Peyer's patch (tissue), 4 donors: ENCODE results near the gene INPP1. TPM values are rescaled to one million over a fixed set of nuclear protein-coding genes. Genes with fewer than 3 reads are reported as not detected.

ENCODE experiments used
- DNase-seq, 3 donors: peaks; one replicate each; pipeline ENCODE4 v3.0.0-alpha.2; 2017 to 2019
- H3K27ac ChIP-seq, 4 donors: fragments of 200-600 bp; sonication (generic); one replicate each; pipeline ENCODE4 v1.5.1; 2016 to 2019
- H3K27me3 ChIP-seq, 2 donors: fragments of 200-600 bp; sonication (generic); one replicate each; pipeline ENCODE4 v1.5.1; 2019
- H3K36me3 ChIP-seq, 3 donors: fragments of 200-600 bp; sonication (generic); one replicate each; pipeline ENCODE4 v1.5.1; 2016 to 2019
- H3K4me1 ChIP-seq, 4 donors: fragments of 200-600 bp; sonication (generic); one replicate each; pipeline ENCODE4 v1.5.1; 2016 to 2019
- H3K4me3 ChIP-seq, 4 donors: fragments of 200-600 bp; sonication (generic); 1 replicate in 3 of 4; 2 replicates in 1 of 4; pipeline ENCODE4 v1.5.1; 2016 to 2019; ENCODE audit warnings: mild to moderate bottlenecking in 1 of 4
- H3K9me3 ChIP-seq, 4 donors: fragments of 200-600 bp; sonication (generic); one replicate each; pipeline ENCODE4 v1.5.1; 2016 to 2019; ENCODE audit warnings: mild to moderate bottlenecking in 1 of 4
- CTCF ChIP-seq, 6 experiments: fragments of 450-650 bp in 4 of 6; fragments of 200-600 bp in 2 of 6; sonication (generic) in 1 of 6; IDR thresholded peaks; one replicate each; pipeline ENCODE4 v1.5.1; 2017 to 2019; ENCODE audit warnings: antibody characterized with exemption in 6 of 6, mild to moderate bottlenecking in 3 of 6, moderate library complexity in 1 of 6
- POLR2A ChIP-seq, 2 donors: fragments of 450-650 bp; IDR thresholded peaks; one replicate each; pipeline ENCODE4 v1.5.1; 2017; ENCODE audit warnings: antibody characterized with exemption in 2 of 2, mild to moderate bottlenecking in 2 of 2, moderate library complexity in 2 of 2
- total RNA-seq, 4 donors: library from RNA; depleted of rRNA; stranded (reverse); fragments of >200 nt; gene quantifications; one replicate each; pipeline ENCODE4 v1.1.0, GENCODE V29; 2016

Gene INPP1
- total RNA-seq, 4 donors from 2014 or later = 10.7 to 37.9 (median 32.1) TPM

- no peak for DNase-seq
Measured at GRCh38 chr2:190327867-190328572, 15.4 kb upstream of the INPP1 start.

GRCh38 chr2:190328573-190329147 lies 14.7 kb upstream of the INPP1 start:
- H3K36me3 ChIP-seq = no peaks in the 10 kb centered on the region
- no peaks in the 10 kb centered on the region for H3K4me1 ChIP-seq

More at GRCh38 chr2:190327867-190328572, 15.4 kb upstream of the INPP1 start:
- H3K27ac ChIP-seq = no peak overlapping the region
- H3K36me3 ChIP-seq = no peaks in the 10 kb centered on the region
- no peaks in the 10 kb centered on the region for H3K27me3 ChIP-seq
- TF ChIP-seq POLR2A (IDR thresholded peaks at IDR 0.05) (no peak), CTCF (IDR thresholded peaks at IDR 0.05) (no peak)
- no peaks in the 10 kb centered on the region for H3K4me1 ChIP-seq
- no peak overlapping the region for H3K4me3 ChIP-seq
- no peaks in the 10 kb centered on the region for H3K9me3 ChIP-seq

GRCh38 chr2:190333395-190333794 lies 10.0 kb upstream of the INPP1 start:
- Histone ChIP-seq H3K4me3 (no peak overlapping the region), H3K9me3 (no peaks in the 10 kb centered on the region), H3K27ac (no peak overlapping the region), H3K27me3 (no peaks in the 10 kb centered on the region), H3K4me1 (no peaks in the 10 kb centered on the region), H3K36me3 (no peaks in the 10 kb centered on the region)
- DNase-seq = no peak
- TF ChIP-seq CTCF (IDR thresholded peaks at IDR 0.05) (no peak), POLR2A (IDR thresholded peaks at IDR 0.05) (no peak)

More at GRCh38 chr2:190328573-190329147, 14.7 kb upstream of the INPP1 start:
- no peak for DNase-seq
- Histone ChIP-seq H3K27me3 (no peaks in the 10 kb centered on the region), H3K27ac (no peak overlapping the region), H3K4me3 (no peak overlapping the region), H3K9me3 (no peaks in the 10 kb centered on the region)
- TF ChIP-seq CTCF (IDR thresholded peaks at IDR 0.05) (peak in 3 of 6 experiments; percentile 35 to 45 (median 38)), POLR2A (IDR thresholded peaks at IDR 0.05) (no peak)

GRCh38 chr2:190333928-190334327 lies 9.5 kb upstream of the INPP1 start:
- peak overlapping the region in 2 of 4 donors; percentile 46 to 69 for H3K27ac ChIP-seq
- no peak for DNase-seq

More at GRCh38 chr2:190333928-190334327, 9.5 kb upstream of the INPP1 start:
- Histone ChIP-seq H3K27me3 (no peaks in the 10 kb centered on the region), H3K9me3 (no peaks in the 10 kb centered on the region), H3K4me1 (no peaks in the 10 kb centered on the region), H3K36me3 (no peaks in the 10 kb centered on the region), H3K4me3 (no peak overlapping the region)
- TF ChIP-seq POLR2A (IDR thresholded peaks at IDR 0.05) = no peak
- no peak for TF ChIP-seq CTCF (IDR thresholded peaks at IDR 0.05)
